ENCODE results near the gene IVNS1ABP.
A peak's percentile ranks its signal among the peaks of the same experiment; 100 is the strongest.

Gene IVNS1ABP

GRCh38 chr1:185291159-185291558 lies 25.9 kb downstream of the IVNS1ABP start:
- peaks cover 3% of the 10 kb centered on the region for H3K36me3 ChIP-seq (ENCODE audit: control insufficient read depth, insufficient read depth, low read length, severe bottlenecking)
- no peak overlapping the region for H3K9ac ChIP-seq (ENCODE audit: low read length)
- peaks cover 8% of the 10 kb centered on the region for H3K4me1 ChIP-seq (ENCODE audit: control insufficient read depth, insufficient read depth, low read length)
- no peak overlapping the region for H3K4me3 ChIP-seq (ENCODE audit: low read length)
- DNase-seq (ENCODE audit: low read depth), result no peak
- H3K9me3 ChIP-seq (ENCODE audit: control insufficient read depth, low read length), result no peaks in the 10 kb centered on the region
- H3K27me3 ChIP-seq (replicated peaks; ENCODE audit: control insufficient read depth, insufficient read depth, low read length), result no peaks in the 10 kb centered on the region

GRCh38 chr1:185289880-185290279 lies 27.2 kb downstream of the IVNS1ABP start:
- H3K36me3 ChIP-seq (ENCODE audit: control insufficient read depth, insufficient read depth, low read length, severe bottlenecking), result no peaks in the 10 kb centered on the region
- no peaks in the 10 kb centered on the region for H3K27me3 ChIP-seq (replicated peaks; ENCODE audit: control insufficient read depth, insufficient read depth, low read length)
- H3K9me3 ChIP-seq (ENCODE audit: control insufficient read depth, low read length), result no peaks in the 10 kb centered on the region
- H3K9ac ChIP-seq (ENCODE audit: low read length), result no peak overlapping the region
- H3K4me3 ChIP-seq (ENCODE audit: low read length), result no peak overlapping the region
- DNase-seq (ENCODE audit: low read depth), result no peak
- peaks cover 8% of the 10 kb centered on the region for H3K4me1 ChIP-seq (ENCODE audit: control insufficient read depth, insufficient read depth, low read length)

GRCh38 chr1:185288435-185288834 lies 28.6 kb downstream of the IVNS1ABP start:
- DNase-seq (ENCODE audit: low read depth), result no peak
- Histone ChIP-seq H3K4me3 (ENCODE audit: low read length) (no peak overlapping the region), H3K36me3 (ENCODE audit: control insufficient read depth, insufficient read depth, low read length, severe bottlenecking) (no peaks in the 10 kb centered on the region), H3K4me1 (ENCODE audit: control insufficient read depth, insufficient read depth, low read length) (peaks cover 8% of the 10 kb centered on the region), H3K9me3 (ENCODE audit: control insufficient read depth, low read length) (no peaks in the 10 kb centered on the region), H3K27me3 (replicated peaks; ENCODE audit: control insufficient read depth, insufficient read depth, low read length) (no peaks in the 10 kb centered on the region), H3K9ac (ENCODE audit: low read length) (no peak overlapping the region)

GRCh38 chr1:185287451-185287850 lies 29.6 kb downstream of the IVNS1ABP start:
- no peak overlapping the region for H3K4me3 ChIP-seq (ENCODE audit: low read length)
- H3K27me3 ChIP-seq (replicated peaks; ENCODE audit: control insufficient read depth, insufficient read depth, low read length), result no peaks in the 10 kb centered on the region
- no peak for DNase-seq (ENCODE audit: low read depth)
- peaks cover 4% of the 10 kb centered on the region for H3K4me1 ChIP-seq (ENCODE audit: control insufficient read depth, insufficient read depth, low read length)
- no peak overlapping the region for H3K9ac ChIP-seq (ENCODE audit: low read length)
- no peaks in the 10 kb centered on the region for H3K36me3 ChIP-seq (ENCODE audit: control insufficient read depth, insufficient read depth, low read length, severe bottlenecking)
- no peaks in the 10 kb centered on the region for H3K9me3 ChIP-seq (ENCODE audit: control insufficient read depth, low read length)

GRCh38 chr1:185284533-185285276 lies 32.3 kb downstream of the IVNS1ABP start:
- no peak overlapping the region for H3K9ac ChIP-seq (ENCODE audit: low read length)
- H3K4me1 ChIP-seq (ENCODE audit: control insufficient read depth, insufficient read depth, low read length), result no peaks in the 10 kb centered on the region
- DNase-seq (ENCODE audit: low read depth), result peak; percentile 22
- H3K36me3 ChIP-seq (ENCODE audit: control insufficient read depth, insufficient read depth, low read length, severe bottlenecking), result no peaks in the 10 kb centered on the region
- H3K9me3 ChIP-seq (ENCODE audit: control insufficient read depth, low read length), result no peaks in the 10 kb centered on the region
- H3K4me3 ChIP-seq (ENCODE audit: low read length), result no peak overlapping the region
- no peaks in the 10 kb centered on the region for H3K27me3 ChIP-seq (replicated peaks; ENCODE audit: control insufficient read depth, insufficient read depth, low read length)

- Histone ChIP-seq H3K4me3 (ENCODE audit: low read length) (no peak overlapping the region), H3K9me3 (ENCODE audit: control insufficient read depth, low read length) (no peaks in the 10 kb centered on the region), H3K27me3 (replicated peaks; ENCODE audit: control insufficient read depth, insufficient read depth, low read length) (no peaks in the 10 kb centered on the region), H3K4me1 (ENCODE audit: control insufficient read depth, insufficient read depth, low read length) (no peaks in the 10 kb centered on the region), H3K36me3 (ENCODE audit: control insufficient read depth, insufficient read depth, low read length, severe bottlenecking) (no peaks in the 10 kb centered on the region), H3K9ac (ENCODE audit: low read length) (no peak overlapping the region)
- no peak for DNase-seq (ENCODE audit: low read depth)
Observed at GRCh38 chr1:185284116-185284515, 32.9 kb downstream of the IVNS1ABP start.

GRCh38 chr1:185281245-185281644 lies 35.8 kb downstream of the IVNS1ABP start:
- peaks cover 4% of the 10 kb centered on the region for H3K36me3 ChIP-seq (ENCODE audit: control insufficient read depth, insufficient read depth, low read length, severe bottlenecking)
- no peak overlapping the region for H3K4me3 ChIP-seq (ENCODE audit: low read length)
- H3K9ac ChIP-seq (ENCODE audit: low read length), result no peak overlapping the region
- no peaks in the 10 kb centered on the region for H3K9me3 ChIP-seq (ENCODE audit: control insufficient read depth, low read length)
- H3K4me1 ChIP-seq (ENCODE audit: control insufficient read depth, insufficient read depth, low read length), result no peaks in the 10 kb centered on the region
- DNase-seq (ENCODE audit: low read depth), result no peak
- no peaks in the 10 kb centered on the region for H3K27me3 ChIP-seq (replicated peaks; ENCODE audit: control insufficient read depth, insufficient read depth, low read length)

- DNase-seq (ENCODE audit: low read depth), result no peak
- Histone ChIP-seq H3K4me1 (ENCODE audit: control insufficient read depth, insufficient read depth, low read length) (no peaks in the 10 kb centered on the region), H3K4me3 (ENCODE audit: low read length) (no peak overlapping the region), H3K9me3 (ENCODE audit: control insufficient read depth, low read length) (no peaks in the 10 kb centered on the region), H3K36me3 (ENCODE audit: control insufficient read depth, insufficient read depth, low read length, severe bottlenecking) (peaks cover 4% of the 10 kb centered on the region), H3K27me3 (replicated peaks; ENCODE audit: control insufficient read depth, insufficient read depth, low read length) (no peaks in the 10 kb centered on the region), H3K9ac (ENCODE audit: low read length) (no peak overlapping the region)
Observed at GRCh38 chr1:185280589-185280988, 36.5 kb downstream of the IVNS1ABP start.

GRCh38 chr1:185279571-185279970 lies 37.5 kb downstream of the IVNS1ABP start:
- no peaks in the 10 kb centered on the region for H3K4me1 ChIP-seq (ENCODE audit: control insufficient read depth, insufficient read depth, low read length)
- DNase-seq (ENCODE audit: low read depth), result peak; percentile 31
- H3K9ac ChIP-seq (ENCODE audit: low read length), result no peak overlapping the region
- no peaks in the 10 kb centered on the region for H3K27me3 ChIP-seq (replicated peaks; ENCODE audit: control insufficient read depth, insufficient read depth, low read length)
- H3K36me3 ChIP-seq (ENCODE audit: control insufficient read depth, insufficient read depth, low read length, severe bottlenecking), result peaks cover 4% of the 10 kb centered on the region
- H3K4me3 ChIP-seq (ENCODE audit: low read length), result no peak overlapping the region
- H3K9me3 ChIP-seq (ENCODE audit: control insufficient read depth, low read length), result no peaks in the 10 kb centered on the region

- Histone ChIP-seq H3K36me3 (ENCODE audit: control insufficient read depth, insufficient read depth, low read length, severe bottlenecking) (no peaks in the 10 kb centered on the region), H3K9ac (ENCODE audit: low read length) (no peak overlapping the region), H3K4me3 (ENCODE audit: low read length) (no peak overlapping the region), H3K4me1 (ENCODE audit: control insufficient read depth, insufficient read depth, low read length) (peaks cover 3% of the 10 kb centered on the region), H3K27me3 (replicated peaks; ENCODE audit: control insufficient read depth, insufficient read depth, low read length) (no peaks in the 10 kb centered on the region), H3K9me3 (ENCODE audit: control insufficient read depth, low read length) (no peaks in the 10 kb centered on the region)
- no peak for DNase-seq (ENCODE audit: low read depth)
Observed at GRCh38 chr1:185271921-185272320, 45.1 kb downstream of the IVNS1ABP start.

- H3K4me1 ChIP-seq (ENCODE audit: control insufficient read depth, insufficient read depth, low read length), result peaks cover 3% of the 10 kb centered on the region
- no peaks in the 10 kb centered on the region for H3K36me3 ChIP-seq (ENCODE audit: control insufficient read depth, insufficient read depth, low read length, severe bottlenecking)
- H3K27me3 ChIP-seq (replicated peaks; ENCODE audit: control insufficient read depth, insufficient read depth, low read length), result no peaks in the 10 kb centered on the region
- no peaks in the 10 kb centered on the region for H3K9me3 ChIP-seq (ENCODE audit: control insufficient read depth, low read length)
- H3K9ac ChIP-seq (ENCODE audit: low read length), result no peak overlapping the region
- no peak overlapping the region for H3K4me3 ChIP-seq (ENCODE audit: low read length)
- no peak for DNase-seq (ENCODE audit: low read depth)
Observed at GRCh38 chr1:185268352-185268751, 48.7 kb downstream of the IVNS1ABP start.

- H3K9me3 ChIP-seq (ENCODE audit: control insufficient read depth, low read length), result no peaks in the 10 kb centered on the region
- no peak overlapping the region for H3K9ac ChIP-seq (ENCODE audit: low read length)
- no peak overlapping the region for H3K4me3 ChIP-seq (ENCODE audit: low read length)
- peak; percentile 51 for DNase-seq (ENCODE audit: low read depth)
- H3K4me1 ChIP-seq (ENCODE audit: control insufficient read depth, insufficient read depth, low read length), result peaks cover 3% of the 10 kb centered on the region
- H3K36me3 ChIP-seq (ENCODE audit: control insufficient read depth, insufficient read depth, low read length, severe bottlenecking), result no peaks in the 10 kb centered on the region
- no peaks in the 10 kb centered on the region for H3K27me3 ChIP-seq (replicated peaks; ENCODE audit: control insufficient read depth, insufficient read depth, low read length)
Observed at GRCh38 chr1:185267701-185268100, 49.3 kb downstream of the IVNS1ABP start.
